ENCODE measurements around the gene SPATA31C2. TPM values are rescaled to one million over a fixed set of nuclear protein-coding genes. Genes with fewer than 3 reads are reported as not detected.

SPATA31C2 gene
- total RNA-seq, 2 donors from 2014 or later = not detected

DNA sequence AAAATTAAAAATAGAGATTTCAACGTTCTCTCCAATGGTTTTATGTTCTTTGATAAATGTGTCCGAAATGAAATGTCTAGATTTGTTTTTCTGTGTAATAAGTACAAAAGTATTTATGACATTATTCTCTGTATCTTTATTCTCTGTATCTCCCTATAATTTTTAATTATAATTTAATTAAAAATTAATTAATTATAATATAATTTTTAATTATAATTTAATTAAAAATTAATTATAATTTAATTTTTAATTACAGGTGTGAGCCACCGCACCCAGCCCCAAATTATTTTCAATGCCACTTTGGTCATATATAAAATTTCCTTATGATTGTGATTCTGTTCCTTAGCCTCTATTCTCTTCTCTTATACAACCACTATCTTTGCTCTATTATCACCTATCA, 28.2 kb downstream of the SPATA31C2 start:
- Histone ChIP-seq H3K27me3 (no peaks in the 10 kb centered on the region), H3K4me1 (no peaks in the 10 kb centered on the region), H3K27ac (no peak overlapping the region), H3K9me3 (no peaks in the 10 kb centered on the region), H3K4me3 (no peak overlapping the region), H3K36me3 (no peaks in the 10 kb centered on the region)
- TF ChIP-seq, protein P1, sequence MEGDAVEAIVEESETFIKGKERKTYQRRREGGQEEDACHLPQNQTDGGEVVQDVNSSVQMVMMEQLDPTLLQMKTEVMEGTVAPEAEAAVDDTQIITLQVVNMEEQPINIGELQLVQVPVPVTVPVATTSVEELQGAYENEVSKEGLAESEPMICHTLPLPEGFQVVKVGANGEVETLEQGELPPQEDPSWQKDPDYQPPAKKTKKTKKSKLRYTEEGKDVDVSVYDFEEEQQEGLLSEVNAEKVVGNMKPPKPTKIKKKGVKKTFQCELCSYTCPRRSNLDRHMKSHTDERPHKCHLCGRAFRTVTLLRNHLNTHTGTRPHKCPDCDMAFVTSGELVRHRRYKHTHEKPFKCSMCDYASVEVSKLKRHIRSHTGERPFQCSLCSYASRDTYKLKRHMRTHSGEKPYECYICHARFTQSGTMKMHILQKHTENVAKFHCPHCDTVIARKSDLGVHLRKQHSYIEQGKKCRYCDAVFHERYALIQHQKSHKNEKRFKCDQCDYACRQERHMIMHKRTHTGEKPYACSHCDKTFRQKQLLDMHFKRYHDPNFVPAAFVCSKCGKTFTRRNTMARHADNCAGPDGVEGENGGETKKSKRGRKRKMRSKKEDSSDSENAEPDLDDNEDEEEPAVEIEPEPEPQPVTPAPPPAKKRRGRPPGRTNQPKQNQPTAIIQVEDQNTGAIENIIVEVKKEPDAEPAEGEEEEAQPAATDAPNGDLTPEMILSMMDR (IDR thresholded peaks at IDR 0.05) = no peak
- DNase-seq (ENCODE audit: low spot score) = no peak

DNA sequence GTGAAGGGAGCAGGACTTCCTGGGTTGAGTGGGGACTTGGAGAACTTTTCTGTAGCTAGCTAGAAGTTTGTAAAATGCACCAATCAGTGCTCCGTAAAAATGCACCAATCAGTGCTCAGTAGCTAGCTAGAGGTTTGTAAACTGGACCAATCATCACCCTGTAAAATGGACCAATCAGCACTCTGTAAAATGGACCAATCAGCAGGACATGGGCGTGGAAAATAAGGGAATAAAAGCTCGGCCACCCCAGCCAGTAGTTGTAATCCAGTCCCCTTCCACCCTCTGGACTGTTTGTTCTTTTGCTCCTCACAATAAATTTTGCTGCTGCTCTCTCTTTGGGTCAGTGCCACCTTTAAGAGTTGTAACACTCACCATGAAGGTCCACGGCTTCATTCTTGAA, 29.5 kb downstream of the SPATA31C2 start:
- TF ChIP-seq, protein P1 (IDR thresholded peaks at IDR 0.05) = no peak
- Histone ChIP-seq H3K27me3 (no peaks in the 10 kb centered on the region), H3K4me1 (no peaks in the 10 kb centered on the region), H3K9me3 (no peaks in the 10 kb centered on the region), H3K36me3 (no peaks in the 10 kb centered on the region), H3K4me3 (no peak overlapping the region), H3K27ac (no peak overlapping the region)
- DNase-seq (ENCODE audit: low spot score) = no peak

- no peaks in the 10 kb centered on the region for H3K9me3 ChIP-seq
- TF ChIP-seq, protein P1 (IDR thresholded peaks at IDR 0.05) = peak in 1 of 2 donors; percentile 63
- H3K36me3 ChIP-seq = no peaks in the 10 kb centered on the region
- no peak for DNase-seq (ENCODE audit: low spot score)
- no peaks in the 10 kb centered on the region for H3K27me3 ChIP-seq
- no peak overlapping the region for H3K27ac ChIP-seq
- H3K4me3 ChIP-seq = no peak overlapping the region
- H3K4me1 ChIP-seq = no peaks in the 10 kb centered on the region
Observed at GRCh38 chr9:88106492-88106891, 31.8 kb downstream of the SPATA31C2 start.

DNA sequence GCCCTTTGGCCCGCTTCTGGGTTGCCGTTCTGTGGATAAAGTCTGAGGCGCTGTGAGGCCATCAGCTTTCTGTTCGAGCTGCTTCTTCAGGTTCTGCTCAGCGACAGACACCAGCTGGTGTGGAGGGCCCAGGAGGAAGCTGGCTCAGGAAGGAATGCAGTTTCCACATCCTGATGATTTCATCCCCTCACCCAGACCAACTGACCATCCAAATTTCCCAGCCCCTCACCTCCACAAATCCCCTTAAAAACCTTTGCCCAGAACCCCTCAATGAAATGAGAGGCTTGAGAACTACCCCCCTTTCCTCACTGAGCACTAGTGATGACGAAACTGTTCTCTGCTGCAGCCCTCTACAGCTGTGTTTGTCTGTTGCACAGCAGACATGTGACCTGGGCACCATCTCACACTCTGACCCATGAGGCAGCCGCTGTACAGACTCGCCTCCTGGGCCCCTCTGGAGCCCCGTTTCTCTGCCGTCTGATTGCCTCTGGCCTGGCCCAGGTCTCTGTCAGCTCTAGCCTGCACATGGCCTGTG, 45.4 kb downstream of the SPATA31C2 start:
- TF ChIP-seq, protein P1 (IDR thresholded peaks at IDR 0.05) = no peak
- Histone ChIP-seq H3K27ac (peak overlapping the region; percentile 5 to 44), H3K4me3 (no peak overlapping the region), H3K36me3 (no peaks in the 10 kb centered on the region), H3K27me3 (no peaks in the 10 kb centered on the region), H3K4me1 (peaks cover 0 to 13% of the 10 kb centered on the region in 2 donors), H3K9me3 (no peaks in the 10 kb centered on the region)
- peak; percentile 74 for DNase-seq (ENCODE audit: low spot score)

DNA sequence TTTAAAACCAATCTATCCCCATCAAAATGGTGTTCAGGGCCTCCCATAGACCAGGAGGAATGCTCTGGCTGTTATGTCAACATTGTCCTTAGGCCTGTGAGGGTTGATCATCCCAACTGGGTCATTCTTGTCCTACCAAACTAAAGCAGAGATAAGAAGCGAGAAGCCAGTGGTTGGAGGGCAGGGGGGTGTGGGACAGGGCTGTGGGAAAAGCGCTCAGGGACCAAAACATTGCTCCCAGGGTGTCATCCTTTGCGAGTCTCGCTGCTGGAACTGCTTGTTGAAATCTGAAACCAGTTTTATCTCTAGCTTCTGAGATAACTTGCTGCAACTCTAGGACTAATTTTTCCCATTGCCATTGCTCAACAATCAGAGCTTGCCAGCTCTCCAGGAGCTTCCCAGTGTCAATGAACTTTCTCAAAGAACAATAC, 48.1 kb downstream of the SPATA31C2 start:
- peak overlapping the region; percentile 54 to 57 for H3K27ac ChIP-seq
- peak; percentile 73 for DNase-seq (ENCODE audit: low spot score)

More for the DNA sequence above, 48.1 kb downstream of the SPATA31C2 start:
- TF ChIP-seq, protein P1 (IDR thresholded peaks at IDR 0.05) = no peak
- H3K9me3 ChIP-seq = no peaks in the 10 kb centered on the region
- H3K4me3 ChIP-seq = no peak overlapping the region
- H3K4me1 ChIP-seq = peaks cover 0 to 13% of the 10 kb centered on the region in 2 donors
- no peaks in the 10 kb centered on the region for H3K27me3 ChIP-seq
- H3K36me3 ChIP-seq = no peaks in the 10 kb centered on the region

All from right atrium auricular region (tissue), 2 donors.